ENCODE measurements around the gene UGT8.

UGT8 gene

DNA sequence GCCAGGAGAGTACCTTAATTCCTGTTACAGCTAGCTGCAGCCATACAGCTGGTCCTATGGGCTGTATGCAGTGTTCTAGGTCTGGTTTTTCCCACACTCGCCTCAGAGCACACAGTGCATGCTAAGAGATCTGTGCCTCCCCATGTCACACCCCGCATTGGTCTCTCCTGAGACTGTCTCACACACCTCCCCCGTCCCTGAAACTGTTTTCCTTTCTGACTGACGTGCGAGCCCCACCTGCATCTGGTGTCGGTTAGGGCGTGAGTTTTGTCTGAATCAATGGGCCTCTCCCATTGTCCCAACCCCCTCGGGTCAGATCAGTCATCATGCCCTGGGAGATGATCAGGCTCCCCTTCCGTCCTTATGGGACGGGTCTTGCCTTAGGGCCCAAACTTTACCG is 3.4 kb upstream of the UGT8 start:
- no peak overlapping the region for H3K4me2 ChIP-seq (ENCODE audit: insufficient read depth, low read length, poor library complexity, severe bottlenecking)
- no peak overlapping the region for H3K23ac ChIP-seq (ENCODE audit: low read depth, low read length, poor library complexity)
- no peak overlapping the region for H2BK120ac ChIP-seq (ENCODE audit: low read depth, low read length)
- H2AFZ ChIP-seq (ENCODE audit: low read length) = no peak overlapping the region
- peaks cover 0 to 6% of the 10 kb centered on the region in 2 donors for H3K9me3 ChIP-seq (replicated peaks in 1 of 2; ENCODE audit: control insufficient read depth in 2 of 2, insufficient read depth in 1 of 2, low read depth in 1 of 2, low read length in 2 of 2)
- H2BK12ac ChIP-seq (ENCODE audit: low read length) = no peak overlapping the region
- H3K27me3 ChIP-seq (ENCODE audit: control insufficient read depth in 3 of 3, insufficient read depth in 3 of 3, low read depth in 1 of 3, low read length in 3 of 3) = peaks cover 6 to 56% (median 20%) of the 10 kb centered on the region in 3 experiments
- no peak overlapping the region for H2AK5ac ChIP-seq (ENCODE audit: low read depth, low read length)
- H3K4me1 ChIP-seq (ENCODE audit: control insufficient read depth in 2 of 2, insufficient read depth in 1 of 2, low read depth in 1 of 2, low read length in 2 of 2) = peaks cover 6 to 7% of the 10 kb centered on the region in 2 donors
- H3K36me3 ChIP-seq (replicated peaks in 1 of 2; ENCODE audit: control insufficient read depth in 2 of 2, insufficient read depth in 2 of 2, low read length in 2 of 2) = no peaks in the 10 kb centered on the region
- H3K4ac ChIP-seq (ENCODE audit: low read length) = no peak overlapping the region
- H3K79me1 ChIP-seq (ENCODE audit: low read depth, low read length) = no peaks in the 10 kb centered on the region
- H4K8ac ChIP-seq (ENCODE audit: low read depth, low read length) = no peak overlapping the region
- WGBS, 2 donors (ENCODE audit: extremely low coverage in 2 of 2, insufficient read length in 2 of 2, insufficient replicate concordance in 1 of 2) = no CpG with 5 or more reads among the region's 11 CpGs
- no peak overlapping the region for H4K91ac ChIP-seq (ENCODE audit: low read depth, low read length, poor library complexity)
- H3K9ac ChIP-seq (ENCODE audit: low read depth, low read length, poor library complexity) = no peak overlapping the region
- H3K4me3 ChIP-seq (ENCODE audit: low read length in 2 of 2) = no peak overlapping the region
- H2BK15ac ChIP-seq (ENCODE audit: low read length) = no peak overlapping the region
- H3K14ac ChIP-seq (ENCODE audit: low read length) = no peak overlapping the region
- H3K27ac ChIP-seq (replicated peaks; ENCODE audit: low read length) = no peak overlapping the region
- no peak for DNase-seq (ENCODE audit: low spot score)
- no peak overlapping the region for H3K18ac ChIP-seq (ENCODE audit: low read length)
- H2BK5ac ChIP-seq (ENCODE audit: low read length) = no peak overlapping the region

DNA sequence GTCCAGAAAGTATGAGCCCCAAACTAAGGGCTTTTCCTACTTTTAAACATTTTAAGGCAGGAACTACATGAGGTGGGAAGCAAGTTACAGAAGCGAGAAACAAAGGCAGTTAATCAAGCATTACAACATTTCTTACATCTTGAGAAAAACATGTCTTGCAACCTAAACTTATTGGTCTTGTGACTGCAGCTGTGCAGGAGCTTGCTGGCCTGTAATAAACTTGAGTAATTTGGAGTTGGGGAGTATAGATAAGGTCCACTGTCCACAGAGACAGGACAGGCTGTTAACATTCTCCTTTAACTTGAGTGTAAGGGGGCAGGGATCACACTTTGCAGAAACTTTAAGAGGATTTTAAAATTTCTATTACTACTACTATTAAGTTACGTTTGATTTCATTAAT is 2.7 kb upstream of the UGT8 start:
- Histone ChIP-seq H3K4ac (ENCODE audit: low read length) (no peak overlapping the region), H2BK15ac (ENCODE audit: low read length) (no peak overlapping the region), H3K79me1 (ENCODE audit: low read depth, low read length) (no peaks in the 10 kb centered on the region), H3K23ac (ENCODE audit: low read depth, low read length, poor library complexity) (no peak overlapping the region), H4K8ac (ENCODE audit: low read depth, low read length) (no peak overlapping the region), H2BK120ac (ENCODE audit: low read depth, low read length) (no peak overlapping the region), H3K9ac (ENCODE audit: low read depth, low read length, poor library complexity) (no peak overlapping the region), H4K91ac (ENCODE audit: low read depth, low read length, poor library complexity) (no peak overlapping the region), H3K4me1 (ENCODE audit: control insufficient read depth in 2 of 2, insufficient read depth in 1 of 2, low read depth in 1 of 2, low read length in 2 of 2) (peaks cover 6 to 7% of the 10 kb centered on the region in 2 donors), H2BK12ac (ENCODE audit: low read length) (no peak overlapping the region), H3K4me2 (ENCODE audit: insufficient read depth, low read length, poor library complexity, severe bottlenecking) (no peak overlapping the region), H2AK5ac (ENCODE audit: low read depth, low read length) (no peak overlapping the region), H3K18ac (ENCODE audit: low read length) (no peak overlapping the region), H2AFZ (ENCODE audit: low read length) (no peak overlapping the region), H3K4me3 (ENCODE audit: low read length in 2 of 2) (no peak overlapping the region), H3K14ac (ENCODE audit: low read length) (no peak overlapping the region), H3K27ac (replicated peaks; ENCODE audit: low read length) (no peak overlapping the region), H3K36me3 (replicated peaks in 1 of 2; ENCODE audit: control insufficient read depth in 2 of 2, insufficient read depth in 2 of 2, low read length in 2 of 2) (no peaks in the 10 kb centered on the region), H2BK5ac (ENCODE audit: low read length) (no peak overlapping the region), H3K27me3 (ENCODE audit: control insufficient read depth in 3 of 3, insufficient read depth in 3 of 3, low read depth in 1 of 3, low read length in 3 of 3) (peaks cover 6 to 63% (median 23%) of the 10 kb centered on the region in 3 experiments), H3K9me3 (replicated peaks in 1 of 2; ENCODE audit: control insufficient read depth in 2 of 2, insufficient read depth in 1 of 2, low read depth in 1 of 2, low read length in 2 of 2) (peaks cover 0 to 6% of the 10 kb centered on the region in 2 donors)
- no CpG with 5 or more reads among the region's 2 CpGs for WGBS, 2 donors (ENCODE audit: extremely low coverage in 2 of 2, insufficient read length in 2 of 2, insufficient replicate concordance in 1 of 2)
- DNase-seq (ENCODE audit: low spot score) = no peak

DNA sequence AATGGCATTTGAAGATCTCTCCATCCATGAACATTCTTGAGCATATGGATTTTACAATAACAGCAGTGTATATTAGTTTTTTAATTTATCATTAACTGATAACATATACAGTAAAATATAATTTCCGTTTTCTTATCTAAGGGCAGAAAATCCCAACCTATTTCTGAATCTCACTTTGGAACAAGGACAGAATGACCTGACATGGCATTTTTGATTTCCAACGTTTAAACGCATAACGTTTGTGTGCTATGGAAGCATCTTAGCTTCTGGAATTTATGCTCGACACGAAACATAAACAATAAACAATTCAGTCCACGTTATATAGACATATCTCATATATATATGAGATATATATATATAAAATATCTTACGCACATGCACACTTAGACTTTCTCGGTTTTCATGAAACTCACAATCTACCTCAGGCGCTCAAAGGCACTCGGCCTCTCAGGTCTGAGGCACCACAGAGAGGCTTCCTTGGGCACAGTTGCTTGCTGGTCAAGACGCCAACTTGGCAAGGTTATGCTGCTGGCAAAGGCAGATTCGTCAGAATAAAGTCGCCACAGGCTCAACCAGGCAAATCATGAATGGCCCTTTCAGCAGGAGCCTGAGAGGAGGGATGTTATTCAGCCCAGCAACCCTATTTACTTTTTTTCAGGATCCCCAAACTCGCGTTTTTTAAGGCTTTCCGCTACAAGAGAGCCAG is 1.0 kb upstream of the UGT8 start:
- Histone ChIP-seq H2AFZ (ENCODE audit: low read length) (peak overlapping the region; percentile 87), H4K91ac (ENCODE audit: low read depth, low read length, poor library complexity) (no peak overlapping the region), H3K4ac (ENCODE audit: low read length) (no peak overlapping the region), H3K4me1 (ENCODE audit: control insufficient read depth in 2 of 2, insufficient read depth in 1 of 2, low read depth in 1 of 2, low read length in 2 of 2) (peaks cover 6 to 7% of the 10 kb centered on the region in 2 donors), H3K27ac (replicated peaks; ENCODE audit: low read length) (no peak overlapping the region), H3K9me3 (replicated peaks in 1 of 2; ENCODE audit: control insufficient read depth in 2 of 2, insufficient read depth in 1 of 2, low read depth in 1 of 2, low read length in 2 of 2) (peaks cover 0 to 6% of the 10 kb centered on the region in 2 donors), H2BK15ac (ENCODE audit: low read length) (no peak overlapping the region), H3K18ac (ENCODE audit: low read length) (no peak overlapping the region), H3K14ac (ENCODE audit: low read length) (no peak overlapping the region), H3K36me3 (replicated peaks in 1 of 2; ENCODE audit: control insufficient read depth in 2 of 2, insufficient read depth in 2 of 2, low read length in 2 of 2) (no peaks in the 10 kb centered on the region), H4K8ac (ENCODE audit: low read depth, low read length) (no peak overlapping the region), H3K79me1 (ENCODE audit: low read depth, low read length) (no peaks in the 10 kb centered on the region), H3K9ac (ENCODE audit: low read depth, low read length, poor library complexity) (no peak overlapping the region), H3K23ac (ENCODE audit: low read depth, low read length, poor library complexity) (no peak overlapping the region), H3K4me3 (ENCODE audit: low read length in 2 of 2) (peak overlapping the region; percentile 48 to 86), H2BK12ac (ENCODE audit: low read length) (no peak overlapping the region), H2BK5ac (ENCODE audit: low read length) (no peak overlapping the region), H3K27me3 (ENCODE audit: control insufficient read depth in 3 of 3, insufficient read depth in 3 of 3, low read depth in 1 of 3, low read length in 3 of 3) (peaks cover 6 to 78% (median 23%) of the 10 kb centered on the region in 3 experiments), H3K4me2 (ENCODE audit: insufficient read depth, low read length, poor library complexity, severe bottlenecking) (peak overlapping the region; percentile 98), H2AK5ac (ENCODE audit: low read depth, low read length) (no peak overlapping the region), H2BK120ac (ENCODE audit: low read depth, low read length) (no peak overlapping the region)
- no CpG with 5 or more reads among the region's 17 CpGs for WGBS, 2 donors (ENCODE audit: extremely low coverage in 2 of 2, insufficient read length in 2 of 2, insufficient replicate concordance in 1 of 2)
- DNase-seq (ENCODE audit: low spot score) = peak; percentile 2

DNA sequence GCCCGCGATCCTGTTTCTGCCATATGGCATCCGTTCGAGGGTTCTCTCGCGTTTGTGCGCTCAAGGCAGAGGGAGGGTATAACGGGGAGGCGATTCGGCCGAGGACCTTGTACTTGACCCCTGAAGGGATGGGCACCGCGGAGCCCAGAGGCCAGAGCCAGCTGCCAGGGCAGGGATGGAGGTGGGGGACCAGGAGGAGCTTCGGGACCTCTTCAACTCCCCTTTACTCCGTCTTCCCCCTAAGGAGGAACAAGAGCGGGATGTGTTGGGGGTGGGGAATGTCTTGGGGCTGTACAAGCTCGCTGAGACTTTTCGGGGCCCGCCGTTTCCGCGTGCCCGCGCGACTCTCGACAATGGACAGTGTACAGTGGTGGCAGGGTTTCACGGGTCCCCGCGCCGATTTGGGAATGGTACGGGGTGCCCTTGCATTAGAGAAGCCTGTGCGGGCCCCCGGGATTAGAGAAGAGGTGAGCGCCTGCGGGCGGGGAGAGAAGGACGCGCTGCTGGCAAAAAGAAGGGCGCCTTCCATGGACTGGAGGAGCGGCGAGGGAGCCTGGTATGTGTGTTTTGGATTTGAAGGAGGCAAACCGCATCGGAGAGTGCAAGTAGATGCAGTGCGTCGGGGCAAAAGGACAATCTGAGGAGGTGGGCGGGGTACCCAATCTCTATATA is 760 bp downstream of the UGT8 start:
- H2BK5ac ChIP-seq (ENCODE audit: low read length) = no peak overlapping the region
- H4K8ac ChIP-seq (ENCODE audit: low read depth, low read length) = no peak overlapping the region
- H3K36me3 ChIP-seq (replicated peaks in 1 of 2; ENCODE audit: control insufficient read depth in 2 of 2, insufficient read depth in 2 of 2, low read length in 2 of 2) = no peaks in the 10 kb centered on the region
- H3K14ac ChIP-seq (ENCODE audit: low read length) = no peak overlapping the region
- peaks cover 6 to 7% of the 10 kb centered on the region in 2 donors for H3K4me1 ChIP-seq (ENCODE audit: control insufficient read depth in 2 of 2, insufficient read depth in 1 of 2, low read depth in 1 of 2, low read length in 2 of 2)
- H2AK5ac ChIP-seq (ENCODE audit: low read depth, low read length) = no peak overlapping the region
- peak overlapping the region; percentile 48 to 86 for H3K4me3 ChIP-seq (ENCODE audit: low read length in 2 of 2)
- H2AFZ ChIP-seq (ENCODE audit: low read length) = peak overlapping the region; percentile 87
- H4K91ac ChIP-seq (ENCODE audit: low read depth, low read length, poor library complexity) = no peak overlapping the region
- H2BK15ac ChIP-seq (ENCODE audit: low read length) = no peak overlapping the region
- no CpG with 5 or more reads among the region's 46 CpGs for WGBS, 2 donors (ENCODE audit: extremely low coverage in 2 of 2, insufficient read length in 2 of 2, insufficient replicate concordance in 1 of 2)
- H2BK12ac ChIP-seq (ENCODE audit: low read length) = peak overlapping the region; percentile 43
- H3K27ac ChIP-seq (replicated peaks; ENCODE audit: low read length) = no peak overlapping the region
- no peak overlapping the region for H3K23ac ChIP-seq (ENCODE audit: low read depth, low read length, poor library complexity)
- no peak overlapping the region for H3K18ac ChIP-seq (ENCODE audit: low read length)
- no peak overlapping the region for H2BK120ac ChIP-seq (ENCODE audit: low read depth, low read length)
- peak; percentile 30 for DNase-seq (ENCODE audit: low spot score)
- no peak overlapping the region for H3K9ac ChIP-seq (ENCODE audit: low read depth, low read length, poor library complexity)
- H3K4ac ChIP-seq (ENCODE audit: low read length) = no peak overlapping the region
- peaks cover 0 to 6% of the 10 kb centered on the region in 2 donors for H3K9me3 ChIP-seq (replicated peaks in 1 of 2; ENCODE audit: control insufficient read depth in 2 of 2, insufficient read depth in 1 of 2, low read depth in 1 of 2, low read length in 2 of 2)
- H3K79me1 ChIP-seq (ENCODE audit: low read depth, low read length) = no peaks in the 10 kb centered on the region
- peak overlapping the region; percentile 98 for H3K4me2 ChIP-seq (ENCODE audit: insufficient read depth, low read length, poor library complexity, severe bottlenecking)
- H3K27me3 ChIP-seq (ENCODE audit: control insufficient read depth in 3 of 3, insufficient read depth in 3 of 3, low read depth in 1 of 3, low read length in 3 of 3) = peaks cover 6 to 86% (median 23%) of the 10 kb centered on the region in 3 experiments

Measured in neuronal stem cell (in vitro differentiated cells).